Upper lobe of left lung (tissue), 4 donors: ENCODE data around the gene OR2T11.

ENCODE experiments used
- EP300 ChIP-seq, 4 donors: sonication (generic); formaldehyde crosslinking; IDR thresholded peaks; one replicate each; pipeline ENCODE4 v1.5.1; 2017; ENCODE audit warnings: antibody characterized with exemption in 4 of 4, control low read depth in 2 of 4
- POLR2A ChIP-seq, 4 donors: fragments of 450-650 bp; IDR thresholded peaks; one replicate each; pipeline ENCODE4 v1.5.1; 2016 to 2017; ENCODE audit warnings: antibody characterized with exemption in 4 of 4, mild to moderate bottlenecking in 2 of 4
- POLR2AphosphoS5 ChIP-seq, 2 donors: sonication (generic); formaldehyde crosslinking; IDR thresholded peaks; one replicate each; pipeline ENCODE4 v1.5.1; 2017; ENCODE audit warnings: antibody characterized with exemption in 2 of 2
- TF ChIP-seq, protein P1 (sequence below), 6 experiments: fragments of 450-650 bp in 4 of 6; fragments of 200-600 bp in 2 of 6; sonication (generic) in 2 of 6; IDR thresholded peaks; one replicate each; pipeline ENCODE4 v1.5.1; 2016 to 2019; ENCODE audit warnings: antibody characterized with exemption in 6 of 6

DNA sequence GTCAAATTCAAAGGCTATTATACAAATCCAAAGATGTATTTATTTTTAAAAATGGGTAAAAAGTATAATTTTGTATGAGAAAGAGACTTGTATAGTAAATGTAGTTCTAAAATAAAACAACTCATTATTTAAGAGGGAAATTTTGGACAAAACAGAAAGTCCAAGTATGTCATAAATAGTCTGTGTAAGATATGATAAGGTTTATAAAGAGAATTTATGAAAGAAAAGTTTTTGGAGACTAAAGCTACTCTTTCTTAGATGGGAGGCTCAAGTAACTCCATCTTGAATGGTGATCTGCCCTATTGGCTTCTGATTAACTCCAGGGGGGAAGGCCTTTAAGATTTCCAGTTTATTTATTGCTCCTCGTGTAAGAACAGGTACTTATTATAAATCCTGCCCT is 35.1 kb upstream of the OR2T11 start:
- TF ChIP-seq, protein P1, sequence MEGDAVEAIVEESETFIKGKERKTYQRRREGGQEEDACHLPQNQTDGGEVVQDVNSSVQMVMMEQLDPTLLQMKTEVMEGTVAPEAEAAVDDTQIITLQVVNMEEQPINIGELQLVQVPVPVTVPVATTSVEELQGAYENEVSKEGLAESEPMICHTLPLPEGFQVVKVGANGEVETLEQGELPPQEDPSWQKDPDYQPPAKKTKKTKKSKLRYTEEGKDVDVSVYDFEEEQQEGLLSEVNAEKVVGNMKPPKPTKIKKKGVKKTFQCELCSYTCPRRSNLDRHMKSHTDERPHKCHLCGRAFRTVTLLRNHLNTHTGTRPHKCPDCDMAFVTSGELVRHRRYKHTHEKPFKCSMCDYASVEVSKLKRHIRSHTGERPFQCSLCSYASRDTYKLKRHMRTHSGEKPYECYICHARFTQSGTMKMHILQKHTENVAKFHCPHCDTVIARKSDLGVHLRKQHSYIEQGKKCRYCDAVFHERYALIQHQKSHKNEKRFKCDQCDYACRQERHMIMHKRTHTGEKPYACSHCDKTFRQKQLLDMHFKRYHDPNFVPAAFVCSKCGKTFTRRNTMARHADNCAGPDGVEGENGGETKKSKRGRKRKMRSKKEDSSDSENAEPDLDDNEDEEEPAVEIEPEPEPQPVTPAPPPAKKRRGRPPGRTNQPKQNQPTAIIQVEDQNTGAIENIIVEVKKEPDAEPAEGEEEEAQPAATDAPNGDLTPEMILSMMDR (IDR thresholded peaks at IDR 0.05), result no peak
- TF ChIP-seq POLR2A (IDR thresholded peaks at IDR 0.05) (no peak), POLR2AphosphoS5 (IDR thresholded peaks at IDR 0.05) (no peak), EP300 (IDR thresholded peaks at IDR 0.05) (no peak)
